ENCODE results near the gene REEP1.

DNA sequence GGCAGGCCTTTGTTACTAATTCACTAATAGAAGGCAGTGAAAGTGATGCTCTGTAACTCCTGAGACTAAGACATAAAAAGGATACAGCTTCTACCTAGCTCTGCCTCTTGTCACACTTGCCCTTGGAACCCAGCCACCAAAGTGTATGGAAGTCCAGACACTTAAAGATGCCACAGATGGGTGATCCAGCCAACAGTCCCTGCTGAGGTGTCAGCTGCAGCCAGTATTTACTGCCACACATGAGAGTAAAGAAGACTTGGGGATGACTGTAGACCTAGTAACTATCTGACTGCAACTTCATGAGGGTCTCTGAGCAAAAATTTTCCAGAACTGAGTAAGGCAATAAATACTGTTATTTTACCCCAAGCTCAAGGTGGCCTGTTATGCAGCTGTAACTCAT is 151.0 kb downstream of the REEP1 start:
- TF ChIP-seq, protein P1, sequence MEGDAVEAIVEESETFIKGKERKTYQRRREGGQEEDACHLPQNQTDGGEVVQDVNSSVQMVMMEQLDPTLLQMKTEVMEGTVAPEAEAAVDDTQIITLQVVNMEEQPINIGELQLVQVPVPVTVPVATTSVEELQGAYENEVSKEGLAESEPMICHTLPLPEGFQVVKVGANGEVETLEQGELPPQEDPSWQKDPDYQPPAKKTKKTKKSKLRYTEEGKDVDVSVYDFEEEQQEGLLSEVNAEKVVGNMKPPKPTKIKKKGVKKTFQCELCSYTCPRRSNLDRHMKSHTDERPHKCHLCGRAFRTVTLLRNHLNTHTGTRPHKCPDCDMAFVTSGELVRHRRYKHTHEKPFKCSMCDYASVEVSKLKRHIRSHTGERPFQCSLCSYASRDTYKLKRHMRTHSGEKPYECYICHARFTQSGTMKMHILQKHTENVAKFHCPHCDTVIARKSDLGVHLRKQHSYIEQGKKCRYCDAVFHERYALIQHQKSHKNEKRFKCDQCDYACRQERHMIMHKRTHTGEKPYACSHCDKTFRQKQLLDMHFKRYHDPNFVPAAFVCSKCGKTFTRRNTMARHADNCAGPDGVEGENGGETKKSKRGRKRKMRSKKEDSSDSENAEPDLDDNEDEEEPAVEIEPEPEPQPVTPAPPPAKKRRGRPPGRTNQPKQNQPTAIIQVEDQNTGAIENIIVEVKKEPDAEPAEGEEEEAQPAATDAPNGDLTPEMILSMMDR (conservative IDR thresholded peaks at IDR 0.05; ENCODE audit: low read depth, low read length) = no peak
- no peak for TF ChIP-seq EZH2 (IDR thresholded peaks at IDR 0.05; ENCODE audit: borderline replicate concordance, low read depth, low read length, poor library complexity, severe bottlenecking)
